K562 (cell line): ENCODE measurements around the gene KDM4C. TPM values are rescaled to one million over a fixed set of nuclear protein-coding genes. Genes with fewer than 3 reads are reported as not detected.

Experiments used
- ATAC-seq: fragments of 200-7000 bp; cut with Tn5 transposase; 3 replicates; pipeline ENCODE4 v1.9.1; 2020; ENCODE audit warnings: moderate library complexity
- BruUV-seq: library from RNA; stranded (reverse); fragments of 400-500 nt; replicated peaks from 2 replicates; lab custom pipeline; 2021; lab: Mats Ljungman, UMichigan
- CTCF ChIA-PET: fragments of 300-600 bp; formaldehyde crosslinking; extraction: SDS; loops from one replicate; lab custom pipeline; 2021; ENCODE audit warnings: low intra/inter-chr PET ratio; lab: Yijun Ruan, JAX
- POLR2A ChIA-PET: fragments of 300-600, 350-650 bp; sonication (Branson Sonifier 250); formaldehyde crosslinking; extraction: SDS; loops from one replicate; lab custom pipeline; 2021; ENCODE audit warnings: antibody characterized with exemption, inconsistent platforms; lab: Yijun Ruan, JAX
- DNase-seq, 4 experiments: peaks; one replicate each; pipeline versions ENCODE4 v3.0.0 to v3.0.0-alpha.2; 2011 to 2018; ENCODE audit warnings: low spot score in 3 of 4, mixed read lengths in 3 of 4; ENCODE audit errors: extremely low read depth in 1 of 4
- FAIRE-seq: peaks from 2 replicates; lab custom pipeline; 2011; peaks lifted over from hg19 to GRCh38; lab: Jason Lieb, UNC
- H2AFZ ChIP-seq: 2 replicates; pipeline ENCODE4 v1.6.0; 2011; ENCODE audit warnings: low read depth, low read length, control low read depth, inconsistent platforms
- H3K27ac ChIP-seq: fragments of 200-600 bp; 3 replicates; pipeline ENCODE4 v1.8.0; 2011; ENCODE audit warnings: low read depth, mild to moderate bottlenecking, control low read depth, inconsistent platforms, low read length, moderate library complexity, mixed read lengths; ENCODE audit errors: extremely low read depth
- H3K27me3 ChIP-seq, 2 experiments: fragments of 300-600 bp in 1 of 2; 2 replicates in 1 of 2; 3 replicates in 1 of 2; pipeline versions ENCODE4 v1.6.0 to v1.8.0; 2011; ENCODE audit warnings: inconsistent platforms in 2 of 2, low read length in 2 of 2, mild to moderate bottlenecking in 1 of 2, mixed read lengths in 1 of 2, moderate library complexity in 1 of 2; ENCODE audit not compliant: control insufficient read depth in 2 of 2, insufficient read depth in 2 of 2
- H3K36me3 ChIP-seq: fragments of 300-600 bp; 3 replicates; pipeline ENCODE4 v1.8.0; 2011; ENCODE audit warnings: mild to moderate bottlenecking, low read length, inconsistent platforms; ENCODE audit not compliant: control insufficient read depth, insufficient read depth
- H3K4me1 ChIP-seq, 2 experiments: fragments of 200-600 bp in 1 of 2; replicated peaks in 1 of 2; 2 replicates in 1 of 2; 3 replicates in 1 of 2; pipeline versions ENCODE4 v1.5.1 to v1.8.0; 2011; ENCODE audit warnings: inconsistent platforms in 2 of 2, low read length in 2 of 2, mild to moderate bottlenecking in 1 of 2, mixed read lengths in 1 of 2, moderate library complexity in 1 of 2; ENCODE audit not compliant: control insufficient read depth in 2 of 2, insufficient read depth in 2 of 2
- H3K4me2 ChIP-seq: 2 replicates; pipeline ENCODE4 v1.6.1; 2011; ENCODE audit warnings: low read length, control low read depth, inconsistent platforms, mixed read lengths; ENCODE audit not compliant: insufficient read depth
- H3K4me3 ChIP-seq: fragments of 200-600 bp; sonication (generic), shearing (Covaris generic); 2 replicates; pipeline ENCODE4 v1.5.1; 2016; ENCODE audit warnings: control low read depth, inconsistent platforms
- H3K79me2 ChIP-seq: fragments of 200-600 bp; 3 replicates; pipeline ENCODE4 v1.8.0; 2011; ENCODE audit warnings: low read length, inconsistent platforms; ENCODE audit not compliant: control insufficient read depth, insufficient read depth
- H3K9ac ChIP-seq, 2 experiments: 2 replicates each; pipeline versions ENCODE4 v1.6.0 to v1.6.1; 2011; ENCODE audit warnings: low read depth in 2 of 2, low read length in 2 of 2, control low read depth in 1 of 2, inconsistent platforms in 1 of 2, mild to moderate bottlenecking in 1 of 2, mixed read lengths in 1 of 2; ENCODE audit not compliant: insufficient read depth in 1 of 2
- H3K9me1 ChIP-seq: one replicate; pipeline ENCODE4 v1.6.0; 2011; ENCODE audit warnings: inconsistent platforms, mild to moderate bottlenecking, low read length, moderate library complexity; ENCODE audit not compliant: control insufficient read depth, insufficient read depth
- H3K9me3 ChIP-seq: replicated peaks from 2 replicates; pipeline ENCODE4 v1.5.1; 2011; ENCODE audit warnings: low read depth, low read length, inconsistent platforms; ENCODE audit not compliant: control insufficient read depth, insufficient read depth
- H4K20me1 ChIP-seq: replicated peaks from 2 replicates; pipeline ENCODE4 v1.6.1; 2011; ENCODE audit warnings: low read length, inconsistent platforms, mixed read lengths; ENCODE audit not compliant: control insufficient read depth, insufficient read depth
- BMI1 ChIP-seq: fragments of 150-350 bp; IDR thresholded peaks from 2 replicates; pipeline ENCODE4 v1.6.1; 2014; ENCODE audit warnings: low read length
- CHCHD3 ChIP-seq: fragments of 250-450 bp; sonication (Bioruptor Pico); IDR thresholded peaks from 2 replicates; pipeline ENCODE4 v2.1.2; 2022; ENCODE audit warnings: mild to moderate bottlenecking
- ELK1 ChIP-seq: sonication (generic); formaldehyde crosslinking; IDR thresholded peaks from 2 replicates; pipeline ENCODE4 v1.8.1; 2022; ENCODE audit warnings: missing genetic modification reagents
- GABPB1 ChIP-seq: sonication (generic); formaldehyde crosslinking; IDR thresholded peaks from 2 replicates; pipeline ENCODE4 v1.8.0; 2022; ENCODE audit warnings: mild to moderate bottlenecking, missing genetic modification reagents
- HMBOX1 ChIP-seq: sonication (generic); IDR thresholded peaks from 2 replicates; pipeline ENCODE4 v1.6.1; 2016
- NEUROD1 ChIP-seq: fragments of 150-350 bp; IDR thresholded peaks from 2 replicates; pipeline ENCODE4 v1.6.1; 2014; ENCODE audit warnings: borderline replicate concordance, low read length, low read depth; ENCODE audit not compliant: partially characterized antibody
- OTX1 ChIP-seq: fragments of 450-650 bp; formaldehyde crosslinking; IDR thresholded peaks from 2 replicates; pipeline ENCODE4 v1.4.0; 2022; ENCODE audit warnings: mild to moderate bottlenecking
- RAD21 ChIP-seq, 2 experiments: fragments of 250-450 bp in 1 of 2; fragments of 450-650 bp in 1 of 2; sonication (Bioruptor Pico) in 1 of 2; formaldehyde crosslinking in 1 of 2; IDR thresholded peaks in 1 of 2; conservative IDR thresholded peaks in 1 of 2; 2 replicates each; pipeline versions ENCODE4 v1.4.0 to v1.8.0; 2020 to 2022; ENCODE audit warnings: mild to moderate bottlenecking in 2 of 2, moderate library complexity in 1 of 2
- SRSF1 ChIP-seq: fragments of 200-400 bp; formaldehyde crosslinking; IDR thresholded peaks from 2 replicates; pipeline ENCODE4 v1.6.1; 2017; ENCODE audit warnings: mild to moderate bottlenecking, low read depth, low read length, moderate library complexity
- TFAM ChIP-seq: fragments of 250-450 bp; sonication (Bioruptor Pico); conservative IDR thresholded peaks from 2 replicates; pipeline ENCODE4 v1.5.0; 2021; ENCODE audit warnings: mild to moderate bottlenecking, moderate library complexity
- ZNF146 ChIP-seq: IDR thresholded peaks from one replicate; pipeline ENCODE4 v1.6.1; 2018; ENCODE audit warnings: missing compliant biosample characterization; ENCODE audit not compliant: unreplicated experiment
- ZNF217 ChIP-seq: sonication (generic); formaldehyde crosslinking; IDR thresholded peaks from 2 replicates; pipeline ENCODE4 v1.8.0; 2022; ENCODE audit warnings: mild to moderate bottlenecking, missing genetic modification reagents
- ZNF696 ChIP-seq: fragments of 250-450 bp; sonication (Bioruptor Pico); conservative IDR thresholded peaks from 2 replicates; pipeline ENCODE4 v1.4.0; 2020; ENCODE audit warnings: mild to moderate bottlenecking, moderate library complexity
- in situ Hi-C: fragments of 300-500 bp; cut with MboI; formaldehyde crosslinking; loops from 4 replicates; pipeline ENCODE4 v1.15.0; 2018; ENCODE audit warnings: inconsistent platforms, mixed read lengths
- intact Hi-C: fragments of 100-400 bp; cut with micrococcal nuclease; formaldehyde crosslinking; loops from 2 replicates; pipeline ENCODE4 v1.14.2; 2022
- polyA plus RNA-seq, 8 experiments: library from polyadenylated mRNA; depleted of rRNA in 4 of 8; stranded (reverse) in 5 of 8; unstranded in 3 of 8; fragments of >200 nt; fragmentation: Nextera tagmentation in 2 of 8; fragmentation: Illumina TruSeq in 1 of 8; extraction: Ambion mirVana in 2 of 8; extraction: Trizol in 1 of 8; gene quantifications; 2 replicates each; pipeline versions ENCODE4 v1.2.1 to v1.2.3, GENCODE V29; 2011 to 2014; ENCODE audit warnings: inconsistent platforms in 1 of 8, missing spikeins in 1 of 8
- total RNA-seq, 7 experiments: library from RNA; depleted of rRNA in 6 of 7; stranded (reverse); fragments of >200 nt in 6 of 7; fragmentation: Illumina TruSeq in 2 of 7; extraction: Trizol in 2 of 7; gene quantifications; 2 replicates each; pipeline versions ENCODE4 v1.2.1 to v1.2.3, GENCODE V29; 2011 to 2021; ENCODE audit warnings: low replicate concordance in 1 of 7
- TF ChIP-seq, protein P1 (sequence below): IDR thresholded peaks from 3 replicates; pipeline ENCODE4 v1.6.1; 2011; ENCODE audit warnings: borderline replicate concordance, mild to moderate bottlenecking, moderate library complexity; ENCODE audit not compliant: insufficient read length; ENCODE audit errors: extremely low read depth

KDM4C gene
- total and polyA plus RNA-seq, 9 of the 15 experiments (the other 6 are each of a cell fraction or from before 2014, with no cell fraction given) = 5.4 to 17.0 (median 12.6) TPM

- CTCF ChIA-PET = no interaction called here
- Histone ChIP-seq H3K4me3 (no peak overlapping the region), H2AFZ (no peak overlapping the region)
- TF ChIP-seq, protein P1, sequence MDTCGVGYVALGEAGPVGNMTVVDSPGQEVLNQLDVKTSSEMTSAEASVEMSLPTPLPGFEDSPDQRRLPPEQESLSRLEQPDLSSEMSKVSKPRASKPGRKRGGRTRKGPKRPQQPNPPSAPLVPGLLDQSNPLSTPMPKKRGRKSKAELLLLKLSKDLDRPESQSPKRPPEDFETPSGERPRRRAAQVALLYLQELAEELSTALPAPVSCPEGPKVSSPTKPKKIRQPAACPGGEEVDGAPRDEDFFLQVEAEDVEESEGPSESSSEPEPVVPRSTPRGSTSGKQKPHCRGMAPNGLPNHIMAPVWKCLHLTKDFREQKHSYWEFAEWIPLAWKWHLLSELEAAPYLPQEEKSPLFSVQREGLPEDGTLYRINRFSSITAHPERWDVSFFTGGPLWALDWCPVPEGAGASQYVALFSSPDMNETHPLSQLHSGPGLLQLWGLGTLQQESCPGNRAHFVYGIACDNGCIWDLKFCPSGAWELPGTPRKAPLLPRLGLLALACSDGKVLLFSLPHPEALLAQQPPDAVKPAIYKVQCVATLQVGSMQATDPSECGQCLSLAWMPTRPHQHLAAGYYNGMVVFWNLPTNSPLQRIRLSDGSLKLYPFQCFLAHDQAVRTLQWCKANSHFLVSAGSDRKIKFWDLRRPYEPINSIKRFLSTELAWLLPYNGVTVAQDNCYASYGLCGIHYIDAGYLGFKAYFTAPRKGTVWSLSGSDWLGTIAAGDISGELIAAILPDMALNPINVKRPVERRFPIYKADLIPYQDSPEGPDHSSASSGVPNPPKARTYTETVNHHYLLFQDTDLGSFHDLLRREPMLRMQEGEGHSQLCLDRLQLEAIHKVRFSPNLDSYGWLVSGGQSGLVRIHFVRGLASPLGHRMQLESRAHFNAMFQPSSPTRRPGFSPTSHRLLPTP = no peak
- TF ChIP-seq BMI1 (no peak), ZNF146 (no peak), ELK1 (CRISPR knock-in tag) (no peak), ZNF696 (CRISPR knock-in tag) (no peak), ZNF217 (CRISPR knock-in tag) (no peak), GABPB1 (no peak), CHCHD3 (no peak), RAD21 (CRISPR knock-in tag; conservative IDR thresholded peaks at IDR 0.05 in 1 of 2, IDR thresholded peaks at IDR 0.05 in 1 of 2) (no peak), HMBOX1 (no peak), TFAM (CRISPR knock-in tag) (no peak), NEUROD1 (no peak), OTX1 (CRISPR knock-in tag) (no peak), SRSF1 (no peak)
- TF ChIP-seq, all 486 proteins: peak for 0
- DNase-seq = no peak
- Histone ChIP-seq H3K4me1 (no peaks in the 10 kb centered on the region; a peak in 2 of 5 replicates), H3K27me3 (no peaks in the 10 kb centered on the region), H4K20me1 (no peaks in the 10 kb centered on the region), H3K9ac (no peak overlapping the region), H3K36me3 (0 out of 3 replicates have a peak, but pooled peaks cover 4% of the 10 kb centered on the region), H3K27ac (no peak overlapping the region), H3K9me3 (no peaks in the 10 kb centered on the region), H3K4me2 (no peak overlapping the region), H3K9me1 (no peaks in the 10 kb centered on the region), H3K79me2 (no peaks in the 10 kb centered on the region; the same call in 2 of the 3 replicates)
- BruUV-seq = no TSS peak
- no peak for ATAC-seq
- no peak for FAIRE-seq
- POLR2A ChIA-PET = no interaction called here
- intact Hi-C loops = no loop called here
- in situ Hi-C loops = loop anchor here (25.0 kb wide), 1 partner anchor 270 kb away; no protein-coding TSS in a partner anchor
These were observed 159.4 kb downstream of the KDM4C start for GRCh38 chr9:6917162-6917561.
